IMR-90 (cell line): Measurements from ENCODE around the gene LRRC26. TPM values are rescaled to one million over a fixed set of nuclear protein-coding genes. Genes with fewer than 3 reads are reported as not detected.

Source experiments
- ATAC-seq: fragments of 200-7000 bp; cut with Tn5 transposase; 2 replicates; pipeline ENCODE4 v1.9.1; 2020; ENCODE audit warnings: low read depth, mild to moderate bottlenecking, moderate library complexity
- BruUV-seq: library from RNA; stranded (reverse); fragments of 400-500 nt; replicated peaks from 2 replicates; lab custom pipeline; 2021; lab: Mats Ljungman, UMichigan
- CTCF ChIA-PET: fragments of 300-600 bp; formaldehyde crosslinking; extraction: SDS; loops from one replicate; lab custom pipeline; 2021; ENCODE audit warnings: antibody characterized with exemption; lab: Yijun Ruan, JAX
- POLR2A ChIA-PET: fragments of 300-600 bp; sonication (Branson Sonifier 250); formaldehyde crosslinking; loops from one replicate; lab custom pipeline; 2022; ENCODE audit warnings: antibody characterized with exemption; ENCODE audit not compliant: unreplicated experiment; lab: Charles Lee
- DNase-seq: peaks from one replicate; pipeline ENCODE4 v3.0.0; 2013
- H2AFZ ChIP-seq: replicated peaks from 2 replicates; pipeline ENCODE3; 2013; ENCODE audit warnings: low read length, mild to moderate bottlenecking; ENCODE audit not compliant: poor library complexity
- H2AK5ac ChIP-seq: 2 replicates; pipeline ENCODE4 v1.6.1; 2013; ENCODE audit warnings: low read depth, low read length, inconsistent platforms
- H2AK9ac ChIP-seq: replicated peaks from 2 replicates; pipeline ENCODE3; 2013; ENCODE audit warnings: mild to moderate bottlenecking, low read depth, low read length, moderate library complexity; ENCODE audit not compliant: poor library complexity
- H2BK120ac ChIP-seq: 2 replicates; pipeline ENCODE4 v1.6.1; 2013; ENCODE audit warnings: low read depth, low read length, inconsistent platforms
- H2BK15ac ChIP-seq: 3 replicates; pipeline ENCODE4 v1.6.1; 2013; ENCODE audit warnings: low read depth, low read length, inconsistent platforms
- H2BK20ac ChIP-seq: 2 replicates; pipeline ENCODE4 v1.6.1; 2013; ENCODE audit warnings: low read depth, mild to moderate bottlenecking, inconsistent platforms, low read length, moderate library complexity
- H2BK5ac ChIP-seq: 2 replicates; pipeline ENCODE4 v1.6.1; 2013; ENCODE audit warnings: mild to moderate bottlenecking, low read depth, low read length, inconsistent platforms; ENCODE audit not compliant: poor library complexity, severe bottlenecking
- H3K14ac ChIP-seq: replicated peaks from 2 replicates; pipeline ENCODE4 v1.6.1; 2013; ENCODE audit warnings: low read depth, low read length, inconsistent platforms
- H3K18ac ChIP-seq: 2 replicates; pipeline ENCODE4 v1.6.1; 2013; ENCODE audit warnings: low read depth, low read length, control low read depth
- H3K23ac ChIP-seq: 2 replicates; pipeline ENCODE4 v1.6.1; 2013; ENCODE audit warnings: low read depth, low read length, inconsistent platforms
- H3K27ac ChIP-seq: 2 replicates; pipeline ENCODE4 v1.5.1; 2013; ENCODE audit warnings: mild to moderate bottlenecking, control low read depth, low read length; ENCODE audit not compliant: insufficient read depth
- H3K27me3 ChIP-seq: 2 replicates; pipeline ENCODE4 v1.6.1; 2013; ENCODE audit warnings: low read length; ENCODE audit not compliant: control insufficient read depth, insufficient read depth
- H3K36me3 ChIP-seq: 2 replicates; pipeline ENCODE4 v1.6.1; 2013; ENCODE audit warnings: low read length, mixed read lengths; ENCODE audit not compliant: control insufficient read depth, insufficient read depth
- H3K4ac ChIP-seq: 2 replicates; pipeline ENCODE4 v1.6.1; 2013; ENCODE audit warnings: low read depth, low read length, inconsistent platforms
- H3K4me1 ChIP-seq: 2 replicates; pipeline ENCODE4 v1.6.1; 2013; ENCODE audit warnings: low read length, mixed read lengths; ENCODE audit not compliant: control insufficient read depth, insufficient read depth
- H3K4me2 ChIP-seq: 2 replicates; pipeline ENCODE4 v1.6.1; 2013; ENCODE audit warnings: low read depth, mild to moderate bottlenecking, control low read depth, low read length, moderate library complexity
- H3K4me3 ChIP-seq: 2 replicates; pipeline ENCODE4 v1.5.1; 2013; ENCODE audit warnings: low read depth, mild to moderate bottlenecking, control low read depth, low read length, moderate library complexity; ENCODE audit not compliant: insufficient read depth
- H3K56ac ChIP-seq: 2 replicates; pipeline ENCODE4 v1.6.1; 2013; ENCODE audit warnings: low read length, inconsistent platforms; ENCODE audit not compliant: insufficient read depth; ENCODE audit errors: extremely low read depth
- H3K79me1 ChIP-seq, 2 experiments: 2 replicates each; pipeline ENCODE4 v1.6.1; 2013; ENCODE audit warnings: low read length in 2 of 2, inconsistent platforms in 1 of 2, low read depth in 1 of 2
- H3K9ac ChIP-seq: 2 replicates; pipeline ENCODE4 v1.6.1; 2013; ENCODE audit warnings: low read depth, low read length, control low read depth
- H3K9me1 ChIP-seq: 2 replicates; pipeline ENCODE4 v1.6.1; 2013; ENCODE audit warnings: low read length, inconsistent platforms; ENCODE audit not compliant: insufficient read depth
- H3K9me3 ChIP-seq: 2 replicates; pipeline ENCODE4 v1.6.1; 2013; ENCODE audit warnings: low read length; ENCODE audit not compliant: control insufficient read depth, insufficient read depth
- H4K20me1 ChIP-seq: 2 replicates; pipeline ENCODE4 v1.6.1; 2013; ENCODE audit warnings: low read length, inconsistent platforms; ENCODE audit not compliant: insufficient read depth
- H4K5ac ChIP-seq: 2 replicates; pipeline ENCODE4 v1.6.1; 2013; ENCODE audit warnings: mild to moderate bottlenecking, low read depth, low read length, control low read depth
- H4K8ac ChIP-seq, 2 experiments: 2 replicates each; pipeline ENCODE4 v1.6.1; 2013; ENCODE audit warnings: low read depth in 2 of 2, low read length in 2 of 2, control low read depth in 1 of 2, inconsistent platforms in 1 of 2
- H4K91ac ChIP-seq: 2 replicates; pipeline ENCODE4 v1.6.1; 2013; ENCODE audit warnings: low read depth, low read length, inconsistent platforms; ENCODE audit not compliant: insufficient read depth
- MXI1 ChIP-seq: IDR thresholded peaks from 2 replicates; pipeline ENCODE4 v1.6.1; 2012; ENCODE audit warnings: low read depth, mild to moderate bottlenecking, low read length, moderate library complexity, borderline replicate concordance
- WGBS, 2 experiments: methylation state at CpG; one replicate each; pipeline versions ENCODE4 v1.1.5 to v1.1.7; 2013; ENCODE audit warnings: missing lambda C conversion rate in 2 of 2; ENCODE audit not compliant: insufficient read length in 1 of 2; ENCODE audit errors: extremely low coverage in 2 of 2; 5-methylcytosine and 5-hydroxymethylcytosine counted together
- dilution Hi-C: fragments of 300-500 bp; cut with HindIII; formaldehyde crosslinking; loops from one replicate; pipeline ENCODE4 v1.14.3; 2018; ENCODE audit warnings: low sequenced_read_pairs; ENCODE audit not compliant: unreplicated experiment
- in situ Hi-C: fragments of 300-500 bp; cut with MboI; formaldehyde crosslinking; loops from 3 replicates; pipeline ENCODE4 v1.14.3; 2019; ENCODE audit warnings: low sequenced_read_pairs, inconsistent platforms, mixed read lengths
- intact Hi-C: fragments of 100-400 bp; cut with micrococcal nuclease; formaldehyde crosslinking; loops from 2 replicates; pipeline ENCODE4 v1.10.0; 2022
- polyA plus RNA-seq, 3 experiments: library from polyadenylated mRNA; depleted of rRNA; stranded (reverse); fragments of >200 nt; gene quantifications; 2 replicates each; pipeline ENCODE4 v1.2.3, GENCODE V29; 2012; ENCODE audit warnings: low replicate concordance in 1 of 3
- total RNA-seq: library from RNA; depleted of rRNA; stranded (reverse); fragments of >200 nt; gene quantifications from 2 replicates; pipeline ENCODE4 v1.2.3, GENCODE V29; 2012
- TF ChIP-seq, protein P1 (sequence below): fragments of 150-350 bp; IDR thresholded peaks from 2 replicates; pipeline ENCODE4 v1.6.1; 2016; ENCODE audit warnings: low read depth, mild to moderate bottlenecking, low read length, moderate library complexity, borderline replicate concordance

LRRC26 gene
- total and polyA plus RNA-seq, 2 of the 4 experiments (the other 2 are of a cell fraction) = not detected

- in situ Hi-C loops = no loop called here
- Histone ChIP-seq H2AK9ac (no peak overlapping the region), H3K27me3 (peaks cover 69% of the 10 kb centered on the region), H3K4me2 (no peak overlapping the region), H2AK5ac (no peak overlapping the region), H2AFZ (peak overlapping the region; percentile 43), H4K8ac (no peak overlapping the region), H3K79me1 (no peaks in the 10 kb centered on the region), H3K4me1 (no peaks in the 10 kb centered on the region; the same call in 1 of the 2 replicates), H3K4ac (no peak overlapping the region), H3K9me3 (no peaks in the 10 kb centered on the region), H2BK120ac (no peak overlapping the region), H3K9me1 (peaks cover 4% of the 10 kb centered on the region; the same call in 1 of the 2 replicates), H3K56ac (no peak overlapping the region), H3K27ac (no peak overlapping the region), H3K4me3 (no peak overlapping the region), H2BK20ac (no peak overlapping the region), H3K14ac (no peak overlapping the region), H4K91ac (no peak overlapping the region), H4K20me1 (no peaks in the 10 kb centered on the region; the same call in 1 of the 2 replicates), H3K9ac (no peak overlapping the region), H2BK15ac (no peak overlapping the region), H3K36me3 (no peaks in the 10 kb centered on the region), H2BK5ac (no peak overlapping the region), H3K23ac (no peak overlapping the region), H4K5ac (no peak overlapping the region), H3K18ac (no peak overlapping the region)
- intact Hi-C loops = no loop called here
- TF ChIP-seq, protein P1, sequence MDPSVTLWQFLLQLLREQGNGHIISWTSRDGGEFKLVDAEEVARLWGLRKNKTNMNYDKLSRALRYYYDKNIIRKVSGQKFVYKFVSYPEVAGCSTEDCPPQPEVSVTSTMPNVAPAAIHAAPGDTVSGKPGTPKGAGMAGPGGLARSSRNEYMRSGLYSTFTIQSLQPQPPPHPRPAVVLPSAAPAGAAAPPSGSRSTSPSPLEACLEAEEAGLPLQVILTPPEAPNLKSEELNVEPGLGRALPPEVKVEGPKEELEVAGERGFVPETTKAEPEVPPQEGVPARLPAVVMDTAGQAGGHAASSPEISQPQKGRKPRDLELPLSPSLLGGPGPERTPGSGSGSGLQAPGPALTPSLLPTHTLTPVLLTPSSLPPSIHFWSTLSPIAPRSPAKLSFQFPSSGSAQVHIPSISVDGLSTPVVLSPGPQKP = no peak
- peak; percentile 0; the same call in 1 of the 2 replicates for TF ChIP-seq MXI1
- CTCF ChIA-PET = no interaction called here
- no TSS peak for BruUV-seq
- no peak for ATAC-seq
- no peak for DNase-seq
- 24% methylated on average over 16 of the region's 37 CpGs; no CpG with 5 or more reads in 1 of the 2 experiments for WGBS, 2 experiments
- dilution Hi-C loops = no loop called here
- POLR2A ChIA-PET = no interaction called here
Observed at GRCh38 chr9:137139468-137140150, 30.2 kb downstream of the LRRC26 start.
